SK-N-SH treated with all-trans-retinoic acid at 6 μM for 48 hours (cell line): Measurements from ENCODE around the gene DAND5.

Experiments used
- BACH2 ChIP-seq: fragments of 250-450 bp; sonication (Bioruptor Pico); IDR thresholded peaks from 2 replicates; pipeline ENCODE4 v1.9.0; 2021; ENCODE audit warnings: mild to moderate bottlenecking, borderline replicate concordance
- ESRRG ChIP-seq: fragments of 250-450 bp; sonication (Bioruptor Pico); IDR thresholded peaks from 2 replicates; pipeline ENCODE4 v1.6.1; 2021; ENCODE audit warnings: mild to moderate bottlenecking
- RARB ChIP-seq: fragments of 250-450 bp; sonication (Bioruptor Pico); IDR thresholded peaks from 2 replicates; pipeline ENCODE4 v1.8.0; 2021; ENCODE audit warnings: mild to moderate bottlenecking, moderate library complexity
- ZC3H10 ChIP-seq: fragments of 250-450 bp; sonication (Bioruptor Pico); IDR thresholded peaks from 2 replicates; pipeline ENCODE4 v1.5.1; 2021; ENCODE audit warnings: mild to moderate bottlenecking, moderate library complexity
- ZFP3 ChIP-seq: fragments of 250-450 bp; sonication (Bioruptor Pico); IDR thresholded peaks from 2 replicates; pipeline ENCODE4 v1.5.0; 2020; ENCODE audit warnings: mild to moderate bottlenecking, moderate library complexity
- ZFP30 ChIP-seq: fragments of 450-650 bp; formaldehyde crosslinking; IDR thresholded peaks from 2 replicates; pipeline ENCODE4 v1.5.0; 2022; ENCODE audit warnings: mild to moderate bottlenecking, moderate library complexity
- ZNF565 ChIP-seq: fragments of 450-650 bp; formaldehyde crosslinking; conservative IDR thresholded peaks from 2 replicates; pipeline ENCODE4 v1.5.0; 2020; ENCODE audit warnings: low read depth, mild to moderate bottlenecking, moderate library complexity
- ZNF70 ChIP-seq: fragments of 450-650 bp; formaldehyde crosslinking; IDR thresholded peaks from 2 replicates; pipeline ENCODE4 v1.5.0; 2020; ENCODE audit warnings: mild to moderate bottlenecking, moderate library complexity
- ZNF8 ChIP-seq: fragments of 450-650 bp; formaldehyde crosslinking; IDR thresholded peaks from 2 replicates; pipeline ENCODE4 v1.5.0; 2020; ENCODE audit warnings: mild to moderate bottlenecking, moderate library complexity
- TF ChIP-seq, protein P1 (sequence below): fragments of 250-450 bp; sonication (Bioruptor Pico); IDR thresholded peaks from 2 replicates; pipeline ENCODE4 v1.8.0; 2020; ENCODE audit warnings: mild to moderate bottlenecking, moderate library complexity, borderline replicate concordance
- TF ChIP-seq, protein P2 (sequence below): fragments of 250-450 bp; sonication (Bioruptor Pico); IDR thresholded peaks from 2 replicates; pipeline ENCODE4 v1.8.0; 2021; ENCODE audit warnings: low read depth, mild to moderate bottlenecking, moderate library complexity, borderline replicate concordance
- TF ChIP-seq, protein P3 (sequence below): fragments of 250-450 bp; sonication (Bioruptor Pico); IDR thresholded peaks from 2 replicates; pipeline ENCODE4 v1.5.0; 2020; ENCODE audit warnings: mild to moderate bottlenecking, moderate library complexity

DNA sequence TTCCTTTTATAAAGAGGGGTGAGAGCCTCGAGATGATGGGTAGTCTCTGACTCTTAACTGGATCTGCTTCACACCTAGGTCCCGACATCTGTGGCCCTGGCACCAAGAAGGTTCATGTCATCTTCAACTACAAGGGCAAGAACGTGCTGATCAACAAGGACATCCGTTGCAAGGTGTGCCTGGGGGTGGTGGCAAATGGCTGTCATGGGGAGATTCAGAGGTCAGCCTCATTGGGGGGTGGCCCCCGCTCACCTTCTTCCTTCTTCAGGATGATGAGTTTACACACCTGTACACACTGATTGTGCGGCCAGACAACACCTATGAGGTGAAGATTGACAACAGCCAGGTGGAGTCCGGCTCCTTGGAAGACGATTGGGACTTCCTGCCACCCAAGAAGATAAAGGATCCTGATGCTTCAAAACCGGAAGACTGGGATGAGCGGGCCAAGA lies 29.4 kb upstream of the DAND5 start:
- no peak for TF ChIP-seq ZC3H10 (CRISPR knock-in tag)
- TF ChIP-seq, protein P1, sequence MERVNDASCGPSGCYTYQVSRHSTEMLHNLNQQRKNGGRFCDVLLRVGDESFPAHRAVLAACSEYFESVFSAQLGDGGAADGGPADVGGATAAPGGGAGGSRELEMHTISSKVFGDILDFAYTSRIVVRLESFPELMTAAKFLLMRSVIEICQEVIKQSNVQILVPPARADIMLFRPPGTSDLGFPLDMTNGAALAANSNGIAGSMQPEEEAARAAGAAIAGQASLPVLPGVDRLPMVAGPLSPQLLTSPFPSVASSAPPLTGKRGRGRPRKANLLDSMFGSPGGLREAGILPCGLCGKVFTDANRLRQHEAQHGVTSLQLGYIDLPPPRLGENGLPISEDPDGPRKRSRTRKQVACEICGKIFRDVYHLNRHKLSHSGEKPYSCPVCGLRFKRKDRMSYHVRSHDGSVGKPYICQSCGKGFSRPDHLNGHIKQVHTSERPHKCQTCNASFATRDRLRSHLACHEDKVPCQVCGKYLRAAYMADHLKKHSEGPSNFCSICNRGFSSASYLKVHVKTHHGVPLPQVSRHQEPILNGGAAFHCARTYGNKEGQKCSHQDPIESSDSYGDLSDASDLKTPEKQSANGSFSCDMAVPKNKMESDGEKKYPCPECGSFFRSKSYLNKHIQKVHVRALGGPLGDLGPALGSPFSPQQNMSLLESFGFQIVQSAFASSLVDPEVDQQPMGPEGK (CRISPR knock-in tag): no peak
- TF ChIP-seq RARB: no peak
- no peak for TF ChIP-seq ZFP3
- TF ChIP-seq, protein P2, sequence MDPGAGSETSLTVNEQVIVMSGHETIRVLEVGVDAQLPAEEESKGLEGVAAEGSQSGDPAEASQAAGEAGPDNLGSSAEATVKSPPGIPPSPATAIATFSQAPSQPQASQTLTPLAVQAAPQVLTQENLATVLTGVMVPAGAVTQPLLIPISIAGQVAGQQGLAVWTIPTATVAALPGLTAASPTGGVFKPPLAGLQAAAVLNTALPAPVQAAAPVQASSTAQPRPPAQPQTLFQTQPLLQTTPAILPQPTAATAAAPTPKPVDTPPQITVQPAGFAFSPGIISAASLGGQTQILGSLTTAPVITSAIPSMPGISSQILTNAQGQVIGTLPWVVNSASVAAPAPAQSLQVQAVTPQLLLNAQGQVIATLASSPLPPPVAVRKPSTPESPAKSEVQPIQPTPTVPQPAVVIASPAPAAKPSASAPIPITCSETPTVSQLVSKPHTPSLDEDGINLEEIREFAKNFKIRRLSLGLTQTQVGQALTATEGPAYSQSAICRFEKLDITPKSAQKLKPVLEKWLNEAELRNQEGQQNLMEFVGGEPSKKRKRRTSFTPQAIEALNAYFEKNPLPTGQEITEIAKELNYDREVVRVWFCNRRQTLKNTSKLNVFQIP (CRISPR knock-in tag): no peak
- no peak for TF ChIP-seq ZNF70 (CRISPR knock-in tag)
- no peak for TF ChIP-seq ZFP30 (CRISPR knock-in tag)
- no peak for TF ChIP-seq ZNF565
- no peak for TF ChIP-seq ZNF8 (CRISPR knock-in tag)
- no peak for TF ChIP-seq BACH2 (CRISPR knock-in tag)
- TF ChIP-seq, protein P3, sequence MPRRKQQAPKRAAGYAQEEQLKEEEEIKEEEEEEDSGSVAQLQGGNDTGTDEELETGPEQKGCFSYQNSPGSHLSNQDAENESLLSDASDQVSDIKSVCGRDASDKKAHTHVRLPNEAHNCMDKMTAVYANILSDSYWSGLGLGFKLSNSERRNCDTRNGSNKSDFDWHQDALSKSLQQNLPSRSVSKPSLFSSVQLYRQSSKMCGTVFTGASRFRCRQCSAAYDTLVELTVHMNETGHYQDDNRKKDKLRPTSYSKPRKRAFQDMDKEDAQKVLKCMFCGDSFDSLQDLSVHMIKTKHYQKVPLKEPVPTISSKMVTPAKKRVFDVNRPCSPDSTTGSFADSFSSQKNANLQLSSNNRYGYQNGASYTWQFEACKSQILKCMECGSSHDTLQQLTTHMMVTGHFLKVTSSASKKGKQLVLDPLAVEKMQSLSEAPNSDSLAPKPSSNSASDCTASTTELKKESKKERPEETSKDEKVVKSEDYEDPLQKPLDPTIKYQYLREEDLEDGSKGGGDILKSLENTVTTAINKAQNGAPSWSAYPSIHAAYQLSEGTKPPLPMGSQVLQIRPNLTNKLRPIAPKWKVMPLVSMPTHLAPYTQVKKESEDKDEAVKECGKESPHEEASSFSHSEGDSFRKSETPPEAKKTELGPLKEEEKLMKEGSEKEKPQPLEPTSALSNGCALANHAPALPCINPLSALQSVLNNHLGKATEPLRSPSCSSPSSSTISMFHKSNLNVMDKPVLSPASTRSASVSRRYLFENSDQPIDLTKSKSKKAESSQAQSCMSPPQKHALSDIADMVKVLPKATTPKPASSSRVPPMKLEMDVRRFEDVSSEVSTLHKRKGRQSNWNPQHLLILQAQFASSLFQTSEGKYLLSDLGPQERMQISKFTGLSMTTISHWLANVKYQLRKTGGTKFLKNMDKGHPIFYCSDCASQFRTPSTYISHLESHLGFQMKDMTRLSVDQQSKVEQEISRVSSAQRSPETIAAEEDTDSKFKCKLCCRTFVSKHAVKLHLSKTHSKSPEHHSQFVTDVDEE (CRISPR knock-in tag): no peak
- no peak for TF ChIP-seq ESRRG (CRISPR knock-in tag)
